ENCODE results near the gene PNMA6A.
"Not testable (repeated sequence)": the region's sequence is repeated elsewhere in the genome, so short reads cannot be mapped to it uniquely, and the experiment has no call there.

GRCh38 chrX:153026501-153026900 lies 45.8 kb upstream of the PNMA6A start:
- TF ChIP-seq CEBPB (IDR thresholded peaks at IDR 0.05; ENCODE audit: low read depth, low read length); CTCF (conservative IDR thresholded peaks at IDR 0.05; ENCODE audit: low read depth, low read length); POLR2A (IDR thresholded peaks at IDR 0.05; ENCODE audit: low read depth, low read length); USF2 (IDR thresholded peaks at IDR 0.05; ENCODE audit: low read depth, low read length); SMC3 (IDR thresholded peaks at IDR 0.05; ENCODE audit: low read depth, low read length); FOS (IDR thresholded peaks at IDR 0.05; ENCODE audit: low read depth, low read length): not testable (repeated sequence)
